ENCODE results near the gene LRP3.

LRP3 gene

GRCh38 chr19:33256261-33256660 is 62.1 kb downstream of the LRP3 start:
- H3K36me3 ChIP-seq (ENCODE audit: control insufficient read depth in 1 of 2, insufficient read depth in 2 of 2, low read depth in 1 of 2, low read length in 2 of 2) = no peaks in the 10 kb centered on the region
- no peak overlapping the region for H2AFZ ChIP-seq (ENCODE audit: low read depth, low read length)
- H2BK120ac ChIP-seq (ENCODE audit: low read depth, low read length) = no peak overlapping the region
- no peak overlapping the region for H3K4me2 ChIP-seq (ENCODE audit: low read length, poor library complexity, severe bottlenecking)
- H2AK5ac ChIP-seq (ENCODE audit: low read length, severe bottlenecking) = no peak overlapping the region
- peaks cover 11 to 29% of the 10 kb centered on the region in 2 experiments for H3K27me3 ChIP-seq (ENCODE audit: control insufficient read depth in 1 of 2, insufficient read depth in 1 of 2, low read length in 2 of 2)
- H3K4ac ChIP-seq (ENCODE audit: low read depth in 1 of 2, low read length in 2 of 2) = no peak overlapping the region
- WGBS = 74% methylated on average over 7 of the region's 7 CpGs
- no peak overlapping the region for H3K9ac ChIP-seq (ENCODE audit: low read length)
- peak overlapping the region in 1 of 2 experiments; percentile 15 for H3K14ac ChIP-seq (ENCODE audit: low read length in 2 of 2)
- peaks cover 2% of the 10 kb centered on the region for H3K4me1 ChIP-seq (ENCODE audit: control insufficient read depth, insufficient read depth, low read depth, low read length)
- H2BK15ac ChIP-seq (ENCODE audit: low read depth, poor library complexity, severe bottlenecking) = no peak overlapping the region
- H3K27ac ChIP-seq (ENCODE audit: low read length, poor library complexity, severe bottlenecking) = no peak overlapping the region
- peaks cover 5% of the 10 kb centered on the region for H3K9me3 ChIP-seq (ENCODE audit: control insufficient read depth, low read length)
- DNase-seq = no peak
- no peaks in the 10 kb centered on the region for H3K79me1 ChIP-seq (replicated peaks; ENCODE audit: low read length, poor library complexity, severe bottlenecking)
- no peak overlapping the region for H2BK12ac ChIP-seq (ENCODE audit: low read length in 2 of 2)
- H4K8ac ChIP-seq (ENCODE audit: low read length) = no peak overlapping the region
- H4K91ac ChIP-seq (ENCODE audit: low read length) = no peak overlapping the region
- H3K18ac ChIP-seq (ENCODE audit: low read depth in 1 of 2, low read length in 2 of 2) = no peak overlapping the region
- no peak overlapping the region for H2BK5ac ChIP-seq (ENCODE audit: low read depth, low read length, poor library complexity, severe bottlenecking)
- no peak overlapping the region for H3K23ac ChIP-seq (ENCODE audit: low read length in 2 of 2)
- no peak overlapping the region for H3K4me3 ChIP-seq (ENCODE audit: insufficient read depth in 1 of 2, low read depth in 1 of 2, low read length in 2 of 2)

GRCh38 chr19:33257828-33258227 is 63.7 kb downstream of the LRP3 start:
- peaks cover 5% of the 10 kb centered on the region for H3K9me3 ChIP-seq (ENCODE audit: control insufficient read depth, low read length)

More at GRCh38 chr19:33257828-33258227, 63.7 kb downstream of the LRP3 start:
- Histone ChIP-seq H4K8ac (ENCODE audit: low read length) (no peak overlapping the region), H3K27me3 (ENCODE audit: control insufficient read depth in 1 of 2, insufficient read depth in 1 of 2, low read length in 2 of 2) (peaks cover 10 to 28% of the 10 kb centered on the region in 2 experiments), H2AFZ (ENCODE audit: low read depth, low read length) (no peak overlapping the region), H3K79me1 (replicated peaks; ENCODE audit: low read length, poor library complexity, severe bottlenecking) (no peaks in the 10 kb centered on the region), H2AK5ac (ENCODE audit: low read length, severe bottlenecking) (no peak overlapping the region), H3K27ac (ENCODE audit: low read length, poor library complexity, severe bottlenecking) (no peak overlapping the region), H3K4me2 (ENCODE audit: low read length, poor library complexity, severe bottlenecking) (no peak overlapping the region), H3K14ac (ENCODE audit: low read length in 2 of 2) (no peak overlapping the region), H3K23ac (ENCODE audit: low read length in 2 of 2) (no peak overlapping the region), H3K9ac (ENCODE audit: low read length) (no peak overlapping the region), H2BK12ac (ENCODE audit: low read length in 2 of 2) (no peak overlapping the region), H3K4ac (ENCODE audit: low read depth in 1 of 2, low read length in 2 of 2) (no peak overlapping the region), H3K4me3 (ENCODE audit: insufficient read depth in 1 of 2, low read depth in 1 of 2, low read length in 2 of 2) (no peak overlapping the region), H3K4me1 (ENCODE audit: control insufficient read depth, insufficient read depth, low read depth, low read length) (peaks cover 7% of the 10 kb centered on the region), H4K91ac (ENCODE audit: low read length) (no peak overlapping the region), H2BK5ac (ENCODE audit: low read depth, low read length, poor library complexity, severe bottlenecking) (no peak overlapping the region), H3K36me3 (ENCODE audit: control insufficient read depth in 1 of 2, insufficient read depth in 2 of 2, low read depth in 1 of 2, low read length in 2 of 2) (no peaks in the 10 kb centered on the region), H2BK15ac (ENCODE audit: low read depth, poor library complexity, severe bottlenecking) (no peak overlapping the region), H2BK120ac (ENCODE audit: low read depth, low read length) (no peak overlapping the region), H3K18ac (ENCODE audit: low read depth in 1 of 2, low read length in 2 of 2) (no peak overlapping the region)
- WGBS = no CpG with 5 or more reads among the region's 2 CpGs
- DNase-seq = no peak

All from mesenchymal stem cell (in vitro differentiated cells and primary cell).